GM21737 (cell line): ENCODE results near the gene CNTN4.
"Not testable (repeated sequence)": the region's sequence is repeated elsewhere in the genome, so short reads cannot be mapped to it uniquely, and the experiment has no call there.

ENCODE experiments used
- ATAC-seq: cut with Tn5 transposase; IDR thresholded peaks from one replicate; pipeline ENCODE4 v1.9.1; 2021; ENCODE audit warnings: mild to moderate bottlenecking, moderate library complexity; ENCODE audit not compliant: unreplicated experiment

The CNTN4 gene

DNA sequence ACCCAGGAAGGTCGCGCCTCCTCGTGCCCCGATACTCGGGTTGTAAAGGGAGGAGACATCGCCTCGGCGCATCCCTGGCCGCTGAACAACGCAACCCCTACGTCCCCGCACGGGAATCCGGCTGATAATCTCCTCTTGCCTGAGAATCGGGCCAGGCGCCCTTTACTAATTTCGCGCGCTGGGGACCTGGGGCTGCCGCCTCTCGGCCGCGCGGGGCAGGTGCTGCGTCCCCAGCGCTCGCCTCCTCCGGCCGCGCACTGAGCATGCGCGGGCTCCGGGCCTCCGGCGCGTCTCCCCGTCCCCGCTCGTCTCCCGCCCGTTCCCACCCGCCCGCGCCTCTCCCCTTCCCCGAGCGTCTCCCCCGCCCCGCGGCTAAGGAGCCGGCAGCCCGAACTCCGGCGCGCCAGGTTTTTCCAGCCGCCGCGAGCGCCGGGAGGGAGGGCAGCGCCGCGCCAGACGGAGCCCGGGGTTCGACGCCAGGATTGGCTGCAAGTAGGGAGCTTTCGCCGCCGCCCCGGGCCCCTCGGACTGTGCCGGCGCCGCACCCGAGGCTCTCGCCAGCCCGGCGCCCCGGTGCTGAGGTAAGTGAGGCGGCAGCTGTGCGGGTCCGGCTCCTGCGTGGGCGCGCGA lies at the start of gene CNTN4:
Gene CNTN4 (plus strand): TSS at position 469 of the 630 bp plus-strand sequence.
- ATAC-seq, result no peak

DNA sequence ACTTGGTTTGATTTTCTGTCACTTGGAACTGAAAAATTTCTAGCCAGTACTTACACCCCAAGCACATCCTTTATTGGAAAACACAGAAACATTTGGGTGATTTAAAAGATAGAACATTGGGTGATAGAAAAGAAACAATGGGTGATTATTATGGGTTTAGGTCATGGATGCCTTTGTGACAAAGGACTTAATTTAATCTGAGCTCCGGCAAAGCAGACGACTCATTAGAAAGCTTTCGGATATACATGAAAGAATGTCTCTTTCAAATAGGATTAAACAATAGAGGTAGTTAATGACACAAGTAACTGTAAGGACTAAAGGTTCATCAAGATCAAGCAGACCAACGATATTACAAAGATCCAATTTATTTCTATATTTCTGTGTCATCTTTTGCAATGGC lies 37.3 kb upstream of the CNTN4 start:
- ATAC-seq, result no peak

DNA sequence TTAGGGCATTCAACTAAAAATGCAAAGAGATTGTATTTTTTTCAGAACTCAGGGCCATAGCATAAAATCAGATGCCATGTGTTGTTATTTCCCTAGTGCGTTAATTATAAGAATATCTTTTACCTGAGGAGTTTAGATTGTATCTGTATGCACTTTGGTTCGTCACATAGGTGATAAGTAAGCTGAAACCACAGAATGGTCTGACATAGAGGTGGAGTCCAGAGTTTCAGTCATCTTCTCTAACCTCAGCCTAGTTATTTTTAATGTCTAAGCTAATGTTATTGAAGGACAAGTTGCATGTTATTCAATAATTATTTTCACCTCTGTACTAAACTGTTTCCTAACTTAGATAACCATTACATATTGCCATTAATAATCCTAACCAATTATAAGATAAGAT lies 27.1 kb upstream of the CNTN4 start:
- no peak for ATAC-seq

DNA sequence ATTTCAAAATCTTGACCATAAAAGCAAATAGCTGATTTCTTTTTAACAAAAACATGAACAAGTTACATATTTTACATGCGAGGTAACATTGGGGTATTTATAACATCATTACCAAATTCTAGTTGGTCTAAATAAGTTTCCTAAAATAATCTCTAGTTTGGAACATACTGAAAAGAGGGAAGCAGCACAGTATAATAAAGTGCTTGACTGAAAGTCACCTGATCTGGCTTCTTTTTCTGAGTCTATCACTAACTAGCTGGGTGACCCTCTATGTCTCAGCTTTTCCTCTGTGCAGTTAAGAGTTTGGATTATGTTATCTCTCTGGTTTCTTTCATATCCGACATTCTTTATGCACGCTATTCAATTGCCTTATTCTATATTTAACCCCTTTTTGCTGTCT lies 19.8 kb upstream of the CNTN4 start:
- no peak for ATAC-seq

DNA sequence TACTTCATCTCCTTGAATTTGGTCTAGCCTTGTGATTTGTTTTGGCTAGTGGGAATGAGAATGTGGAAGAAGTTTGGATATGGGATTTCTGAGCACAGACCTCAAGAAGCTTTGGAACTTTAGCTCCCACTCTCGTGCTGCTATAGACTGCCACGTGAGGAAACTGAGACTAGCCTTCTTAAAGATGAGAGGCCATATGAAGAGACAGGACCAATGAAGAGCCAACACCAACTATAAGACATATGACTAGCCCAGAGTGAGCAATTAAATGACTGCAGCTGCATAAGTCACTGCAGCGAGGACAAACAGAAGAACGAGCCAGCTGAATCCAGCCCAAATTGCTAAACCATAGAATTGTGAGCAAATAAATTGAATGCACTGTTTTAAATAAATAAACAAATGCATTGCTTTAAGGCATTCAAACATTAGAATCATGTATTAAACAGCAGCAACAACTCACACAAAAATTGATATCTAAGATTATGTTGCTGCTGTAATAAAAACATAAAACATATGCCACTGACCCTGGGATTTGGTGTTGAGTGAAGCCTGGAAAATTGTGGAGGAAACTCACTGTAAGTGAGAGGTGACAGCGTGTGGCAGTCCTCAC lies 15.7 kb upstream of the CNTN4 start:
- no peak for ATAC-seq

DNA sequence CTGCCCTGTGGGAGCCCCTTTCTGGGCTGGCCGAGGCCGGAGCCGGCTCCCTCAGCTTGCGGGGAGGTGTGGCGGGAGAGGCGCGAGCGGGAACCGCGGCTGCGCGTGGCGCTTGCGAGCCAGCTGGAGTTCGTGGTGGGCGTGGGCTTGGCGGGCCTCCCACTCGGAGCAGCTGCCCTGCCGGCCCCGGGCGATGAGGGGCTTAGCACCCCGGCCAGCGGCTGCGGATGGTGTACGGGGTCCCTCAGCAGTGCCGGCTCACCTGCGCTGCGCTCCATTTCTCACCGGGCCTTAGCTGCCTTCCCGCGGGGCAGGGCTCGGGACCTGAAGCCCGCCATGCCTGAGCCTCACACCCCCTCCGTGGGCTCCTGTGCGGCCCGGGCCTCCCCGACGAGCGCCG lies 15.1 kb upstream of the CNTN4 start:
- not testable (repeated sequence) for ATAC-seq

DNA sequence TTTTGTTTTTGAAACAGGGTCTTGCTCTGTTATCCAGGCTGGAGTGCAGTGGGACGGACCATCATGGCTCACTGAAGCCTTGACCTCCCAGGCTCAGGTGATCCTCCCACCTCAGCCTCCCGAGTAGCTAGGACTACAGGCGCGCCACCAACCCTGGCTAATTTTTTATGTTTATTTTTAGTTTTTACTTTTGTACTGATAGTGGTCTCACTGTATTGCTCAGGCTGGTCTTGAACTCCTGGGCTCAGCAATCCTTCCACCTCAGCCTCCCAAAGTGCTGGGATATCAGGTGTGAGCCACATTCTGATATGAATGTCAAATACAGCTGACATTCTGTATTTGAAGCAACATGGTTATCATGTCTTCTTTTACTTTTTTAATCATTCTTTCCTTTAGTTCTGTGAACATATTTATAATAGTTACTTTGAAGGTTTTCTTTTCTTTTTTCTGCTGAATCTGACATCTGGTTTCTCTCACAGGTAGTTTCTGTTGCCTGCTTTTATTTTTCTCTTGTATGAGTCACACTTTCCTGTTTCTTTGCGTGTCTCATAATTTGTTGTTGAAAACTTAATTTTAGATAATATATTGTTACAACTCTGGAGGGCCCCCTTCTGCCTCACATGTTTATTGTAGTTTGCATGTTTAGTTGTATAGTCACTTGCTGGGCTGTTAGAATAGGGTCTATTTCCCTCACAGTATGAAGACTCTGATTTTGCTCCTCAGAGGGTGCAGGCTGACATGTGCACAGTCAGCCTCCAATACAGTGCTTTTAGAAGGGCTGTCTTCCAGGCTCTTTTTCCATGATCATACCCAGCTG lies 8.4 kb upstream of the CNTN4 start:
- no peak for ATAC-seq

DNA sequence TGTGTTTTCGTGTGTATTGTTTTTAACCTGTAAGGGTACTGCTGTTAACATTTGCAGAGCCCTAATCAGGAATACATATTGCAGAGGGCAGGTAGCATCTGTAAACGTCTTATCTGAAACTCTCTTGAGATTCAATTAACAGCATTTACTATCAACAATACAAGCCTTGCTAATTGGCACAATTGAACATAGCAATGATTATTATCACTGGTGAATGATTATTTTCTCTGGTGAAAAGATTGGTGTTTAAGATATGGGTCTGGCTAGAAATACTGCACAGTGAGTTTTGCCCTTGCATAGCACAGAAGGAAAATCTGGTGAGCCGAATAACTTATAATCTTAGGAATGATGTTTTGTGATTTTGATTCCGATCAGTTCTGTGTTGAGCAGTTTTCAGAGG lies 5.9 kb upstream of the CNTN4 start:
- ATAC-seq, result no peak

DNA sequence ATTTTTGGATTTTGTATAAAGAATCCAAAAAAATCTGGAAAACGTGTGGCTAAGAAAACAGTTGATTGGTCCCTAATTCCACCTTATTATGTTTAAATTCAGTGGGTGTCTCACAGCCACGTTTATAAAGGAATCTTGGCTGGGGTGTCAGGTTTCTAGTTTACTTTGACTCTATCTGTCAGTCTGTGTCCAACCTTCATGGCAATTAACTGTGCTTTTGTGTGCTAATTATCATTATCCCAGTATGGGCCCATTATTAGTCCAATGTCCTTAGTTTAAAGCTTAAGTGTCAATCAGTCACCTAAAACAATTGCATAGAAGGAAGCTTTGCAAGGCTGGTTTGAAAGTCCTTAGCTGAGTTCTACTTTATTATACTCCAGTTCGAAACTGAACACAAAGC lies 3.7 kb upstream of the CNTN4 start:
- ATAC-seq, result no peak

DNA sequence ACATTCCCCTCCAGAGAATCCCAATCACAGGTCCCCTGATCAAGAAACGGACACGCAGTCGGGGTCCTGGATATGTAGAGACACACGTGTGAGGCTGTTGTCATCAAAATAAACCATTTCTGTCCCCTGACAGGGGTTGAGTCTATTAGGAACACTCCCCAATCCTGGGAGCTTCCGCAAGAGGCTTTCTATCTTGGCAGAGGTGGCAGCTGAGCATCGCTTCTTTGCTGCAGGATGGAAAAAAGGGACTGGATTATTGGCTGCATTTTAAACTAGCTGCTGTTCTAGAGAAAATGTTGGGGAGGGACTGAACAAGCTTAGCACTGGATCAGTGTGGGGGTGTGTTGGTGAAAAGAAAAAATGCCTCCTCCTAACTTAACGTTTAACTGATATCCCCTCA lies 2.5 kb upstream of the CNTN4 start:
- no peak for ATAC-seq

DNA sequence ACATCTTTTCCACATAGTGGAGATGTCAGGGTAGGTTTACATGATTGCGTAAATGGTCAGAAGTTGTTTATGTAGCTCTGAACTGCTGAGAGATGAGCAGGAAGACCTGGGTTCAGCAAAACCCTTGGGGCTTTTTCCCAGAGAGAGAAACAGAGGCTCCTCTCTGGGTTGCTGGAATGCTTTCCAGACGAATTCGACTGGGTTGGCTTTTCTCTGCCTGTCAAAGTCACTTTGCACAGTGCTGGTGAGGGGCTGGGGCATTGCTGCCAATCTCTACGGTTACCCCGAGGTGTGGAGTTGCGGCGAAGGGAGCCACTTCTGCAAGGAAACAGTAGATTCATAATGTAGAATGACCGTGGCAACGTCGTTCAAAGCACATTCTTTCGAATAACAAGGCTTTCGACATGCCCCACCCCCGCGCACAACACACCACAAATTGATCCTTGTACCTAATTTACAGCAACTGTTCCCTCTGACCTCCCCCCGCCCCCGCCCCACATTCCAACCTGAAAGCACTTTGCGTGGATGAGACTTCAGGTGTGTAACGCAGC lies 950 bp upstream of the CNTN4 start:
- no peak for ATAC-seq

DNA sequence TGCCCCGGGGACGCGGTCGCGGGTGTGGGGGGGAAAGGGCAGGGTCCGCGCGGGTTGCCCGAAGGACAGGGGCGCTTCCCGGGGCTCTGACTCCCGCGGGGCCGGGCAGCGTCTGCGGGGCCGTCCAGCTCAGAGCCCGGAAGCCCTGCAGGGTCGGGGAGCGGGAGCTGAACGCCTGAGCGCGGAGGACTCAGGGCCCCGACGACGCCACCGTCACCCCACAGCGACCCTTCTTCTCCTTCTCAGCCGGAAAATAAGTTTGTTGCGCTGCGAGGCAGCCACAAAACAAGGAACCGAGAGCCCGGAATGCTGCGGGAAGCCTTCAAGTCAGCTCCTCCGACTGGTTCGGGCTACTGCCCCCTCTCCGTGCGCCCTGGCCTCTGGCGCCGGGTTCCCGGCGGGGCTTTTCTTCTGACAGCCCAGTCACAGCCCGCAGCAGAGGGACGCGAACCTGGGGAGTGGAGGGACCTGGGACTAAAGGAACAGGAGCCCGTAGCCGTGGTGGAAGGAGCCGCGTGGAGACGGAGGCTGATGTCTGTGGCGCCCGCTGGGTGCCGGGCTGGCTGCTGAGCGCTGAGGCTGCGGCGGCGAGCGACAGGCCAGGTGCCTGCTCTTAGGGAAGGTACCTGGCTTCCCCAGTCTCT lies 484 bp downstream of the CNTN4 start:
- ATAC-seq, result no peak

DNA sequence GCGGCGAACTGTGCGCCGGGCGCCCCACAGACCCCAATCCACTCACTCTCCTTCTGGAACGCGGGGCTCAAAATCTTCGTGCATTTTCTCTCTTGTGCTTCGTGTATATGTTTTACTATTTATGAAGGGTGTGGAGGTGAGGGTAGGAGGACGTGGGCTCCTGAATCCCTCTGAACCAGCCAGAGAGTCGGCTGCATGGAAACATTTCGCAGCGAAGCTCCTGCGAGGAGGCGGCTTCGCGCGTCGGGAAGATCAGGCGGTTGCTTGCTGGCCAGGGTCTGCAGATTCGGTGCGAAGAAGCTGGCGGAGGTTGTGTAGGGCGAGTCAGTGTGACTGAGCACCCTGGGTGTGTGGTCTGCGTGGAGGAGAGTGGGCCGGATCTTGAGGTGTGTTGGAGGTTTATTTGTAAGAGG lies 1.1 kb downstream of the CNTN4 start:
- no peak for ATAC-seq

DNA sequence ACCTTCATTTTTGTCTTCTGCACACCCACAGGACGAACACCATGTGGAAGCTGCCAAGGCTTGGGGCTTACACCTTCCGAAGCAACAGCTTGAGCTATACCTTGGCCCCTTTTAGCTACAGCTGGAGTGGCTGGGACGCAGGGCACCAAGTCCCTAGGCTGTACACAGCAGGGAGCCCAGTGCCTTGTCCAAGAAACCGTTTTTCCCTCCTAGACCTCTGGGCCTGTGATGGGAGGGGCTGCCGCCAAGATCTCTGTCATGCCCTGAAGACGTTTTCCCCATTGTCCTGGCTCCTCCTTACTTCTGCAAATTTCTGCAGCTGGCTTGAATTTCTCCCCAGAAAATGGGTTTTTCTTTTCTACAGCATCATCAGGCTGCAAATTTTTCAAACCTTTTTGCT lies 7.8 kb downstream of the CNTN4 start:
- ATAC-seq, result no peak

DNA sequence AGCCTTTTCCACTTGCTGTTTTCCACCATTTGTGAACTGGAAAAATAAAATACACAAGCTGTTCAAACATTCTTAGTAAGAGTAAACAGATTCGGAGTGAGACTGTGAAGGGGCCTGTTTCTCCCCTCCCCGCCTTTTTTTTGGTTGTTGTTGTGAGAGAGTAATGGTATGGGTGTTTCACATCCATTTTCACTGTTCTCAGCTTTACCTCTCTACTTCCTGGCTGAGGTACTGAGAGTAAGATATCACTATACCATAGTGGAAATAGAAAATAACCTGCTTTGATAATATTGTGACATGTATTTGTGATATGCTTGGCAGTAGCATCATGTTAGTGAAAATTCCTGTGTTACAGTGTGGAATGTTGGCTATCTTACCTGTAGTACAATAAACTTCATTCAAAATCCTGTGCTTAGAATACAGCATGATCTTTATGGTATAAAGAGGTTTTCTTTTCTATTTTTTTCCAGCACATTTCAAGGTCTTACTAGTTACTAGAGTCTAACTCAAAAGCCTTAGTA lies 12.0 kb downstream of the CNTN4 start:
- no peak for ATAC-seq

DNA sequence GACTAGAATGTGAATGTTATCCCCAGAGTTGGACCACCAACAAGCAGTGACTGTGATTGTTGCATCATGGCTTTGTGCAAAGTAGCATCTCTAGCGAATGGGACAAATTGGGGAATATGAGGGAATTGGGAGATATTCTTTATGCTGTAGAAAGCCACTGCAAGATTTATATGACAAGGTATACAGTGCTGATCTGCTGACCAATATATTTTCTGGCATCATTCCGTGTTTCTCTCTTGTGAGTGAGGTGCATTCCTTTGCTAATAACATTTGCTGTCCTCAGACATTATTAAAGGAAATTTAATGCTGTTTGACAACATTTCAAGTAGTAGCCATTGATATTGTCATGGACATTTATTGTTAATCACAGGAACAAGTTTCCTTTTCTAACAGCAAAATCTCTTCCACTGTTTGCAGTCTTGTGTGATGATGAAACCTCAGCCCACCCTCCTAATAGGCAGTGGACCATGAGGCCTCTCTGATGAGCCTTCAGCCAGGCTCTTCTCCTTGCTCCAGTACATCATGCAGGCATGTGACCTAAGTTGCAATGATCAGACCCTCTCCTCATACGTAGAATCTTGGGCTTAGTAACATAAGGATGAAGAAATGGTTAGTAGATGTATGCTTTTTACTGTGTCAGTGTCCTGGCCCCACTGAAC lies 16.1 kb downstream of the CNTN4 start:
- ATAC-seq, result no peak

DNA sequence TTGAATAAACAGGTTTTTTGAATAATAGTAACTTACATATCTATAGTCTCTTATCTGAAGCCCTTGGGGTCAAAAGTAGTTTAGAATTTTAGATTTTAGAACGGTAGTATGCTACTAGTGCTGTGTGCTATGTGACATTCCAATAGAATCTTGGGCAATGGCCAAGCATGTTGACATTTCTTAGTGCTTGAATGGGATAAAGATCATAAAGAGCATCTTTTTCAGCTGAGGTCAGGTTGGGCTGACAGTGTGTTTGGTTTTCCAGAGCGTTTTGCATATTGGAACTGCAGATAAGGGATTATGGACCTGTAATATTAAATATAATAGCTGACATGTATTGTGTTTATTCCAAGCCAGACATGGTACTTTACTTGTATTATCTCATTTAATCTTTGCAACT lies 32.1 kb downstream of the CNTN4 start:
- no peak for ATAC-seq

DNA sequence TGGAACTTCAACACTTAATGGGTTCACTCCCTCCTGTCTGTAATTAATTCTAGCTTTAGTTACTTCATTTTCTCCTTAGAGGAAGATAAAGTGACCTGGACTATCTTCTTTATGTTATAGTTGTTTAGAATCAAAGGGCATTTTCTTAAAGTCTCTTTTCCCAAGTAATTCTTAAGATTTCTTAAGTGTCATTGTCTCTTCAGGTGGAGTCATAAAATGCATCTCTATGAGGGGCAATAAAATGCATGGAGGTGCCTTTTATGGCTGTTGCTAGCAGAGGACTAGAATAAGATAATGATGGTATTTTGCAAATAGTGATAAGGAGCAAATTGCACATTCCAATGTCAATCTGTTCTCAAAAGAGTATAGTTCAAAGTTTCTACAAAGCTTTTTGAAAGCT lies 34.5 kb downstream of the CNTN4 start:
- no peak for ATAC-seq

DNA sequence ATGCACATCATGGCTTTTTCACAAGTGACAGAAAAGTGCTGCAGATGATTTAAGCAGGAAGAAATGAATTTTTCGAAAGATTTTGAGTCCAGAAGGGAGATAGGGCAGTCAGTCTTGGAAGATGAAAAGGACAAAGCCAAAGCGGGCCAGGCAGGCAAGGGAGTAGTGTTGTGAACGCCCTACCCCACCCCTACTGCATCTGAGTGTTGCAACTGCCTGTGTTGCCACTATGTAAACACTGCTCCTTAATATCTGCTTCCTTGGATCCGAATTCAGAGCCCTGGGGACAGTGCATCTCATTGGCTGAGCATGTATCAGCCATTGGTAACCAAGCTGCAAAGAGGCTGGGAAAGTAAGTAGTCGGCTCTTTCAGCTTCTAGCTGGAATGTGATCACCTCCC lies 39.0 kb downstream of the CNTN4 start:
- no peak for ATAC-seq

DNA sequence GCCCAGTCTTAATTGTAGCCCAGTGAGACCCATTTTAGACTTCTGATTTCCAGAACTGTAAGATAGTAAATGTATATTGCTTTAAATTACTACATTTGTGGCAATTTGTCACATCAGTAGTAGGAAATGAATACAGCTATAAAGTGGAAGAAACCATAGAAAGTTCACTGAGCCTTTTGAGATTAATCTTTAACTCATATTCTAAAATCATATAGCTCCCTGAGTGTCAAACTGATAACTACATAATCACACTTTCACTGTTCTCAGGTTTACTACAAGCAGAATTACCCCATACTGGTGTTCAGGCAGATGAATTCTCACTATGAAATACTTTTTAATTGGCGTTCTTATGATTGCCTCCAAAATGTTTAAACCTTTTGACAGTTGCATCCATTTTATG lies 42.8 kb downstream of the CNTN4 start:
- no peak for ATAC-seq
